ACHN (cell line): ENCODE measurements around the gene FCN2.

ENCODE experiments used
- DNase-seq: peaks from one replicate; pipeline ENCODE4 v3.0.0-alpha.2; 2015
- in situ Hi-C: cut with HindIII; loops from 2 replicates; pipeline ENCODE4 v1.10.0; 2017; ENCODE audit warnings: low sequenced_read_pairs, low pct_ligation_motif_present, low pct_unique_long_range_greater_than_20kb

The FCN2 gene

DNA sequence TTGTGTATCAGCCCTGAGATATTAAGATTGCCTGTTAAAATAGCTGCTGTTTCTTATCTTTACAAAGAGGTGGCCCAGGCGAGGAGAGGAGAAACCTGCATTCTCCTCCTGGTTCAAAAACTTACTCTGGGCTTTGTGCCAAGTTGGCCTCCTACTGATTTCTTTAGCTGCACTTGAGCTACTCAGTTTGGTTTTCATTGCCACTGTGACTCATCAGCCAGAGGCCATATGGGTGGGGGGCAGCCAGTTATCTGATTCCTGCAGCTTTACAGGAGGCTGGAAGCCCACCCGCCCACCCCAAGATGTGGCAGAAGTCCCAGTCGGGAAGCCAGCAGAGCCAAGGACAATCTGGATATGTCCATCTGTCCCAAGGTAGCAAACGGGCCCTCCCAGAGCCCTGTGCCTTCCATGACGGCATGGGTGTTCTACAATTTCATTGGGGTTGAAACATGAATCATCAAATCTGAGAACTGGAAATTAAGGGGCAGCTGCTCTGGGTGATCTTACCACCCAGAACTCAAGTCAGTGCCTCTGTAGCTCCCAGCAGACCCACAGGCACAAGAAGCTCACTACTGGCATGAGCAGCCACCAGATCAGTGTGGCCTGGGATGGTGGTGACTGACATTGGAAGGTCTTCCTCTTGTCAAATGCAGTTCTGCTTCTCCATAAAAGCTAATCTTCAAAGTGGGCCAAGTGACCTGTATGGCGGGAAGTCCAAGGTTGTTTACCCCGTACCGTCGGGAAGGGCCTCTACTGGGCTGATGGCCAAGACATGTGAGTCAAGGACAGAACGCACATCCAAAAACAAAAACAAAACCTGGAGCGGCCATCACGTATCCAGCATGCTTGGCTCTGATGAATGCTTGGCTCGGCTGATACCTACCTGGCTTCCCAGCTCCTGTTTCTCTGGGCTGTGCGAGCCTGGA lies 15.6 kb downstream of the FCN2 start:
- in situ Hi-C loops, result no loop called here
- DNase-seq, result no peak

DNA sequence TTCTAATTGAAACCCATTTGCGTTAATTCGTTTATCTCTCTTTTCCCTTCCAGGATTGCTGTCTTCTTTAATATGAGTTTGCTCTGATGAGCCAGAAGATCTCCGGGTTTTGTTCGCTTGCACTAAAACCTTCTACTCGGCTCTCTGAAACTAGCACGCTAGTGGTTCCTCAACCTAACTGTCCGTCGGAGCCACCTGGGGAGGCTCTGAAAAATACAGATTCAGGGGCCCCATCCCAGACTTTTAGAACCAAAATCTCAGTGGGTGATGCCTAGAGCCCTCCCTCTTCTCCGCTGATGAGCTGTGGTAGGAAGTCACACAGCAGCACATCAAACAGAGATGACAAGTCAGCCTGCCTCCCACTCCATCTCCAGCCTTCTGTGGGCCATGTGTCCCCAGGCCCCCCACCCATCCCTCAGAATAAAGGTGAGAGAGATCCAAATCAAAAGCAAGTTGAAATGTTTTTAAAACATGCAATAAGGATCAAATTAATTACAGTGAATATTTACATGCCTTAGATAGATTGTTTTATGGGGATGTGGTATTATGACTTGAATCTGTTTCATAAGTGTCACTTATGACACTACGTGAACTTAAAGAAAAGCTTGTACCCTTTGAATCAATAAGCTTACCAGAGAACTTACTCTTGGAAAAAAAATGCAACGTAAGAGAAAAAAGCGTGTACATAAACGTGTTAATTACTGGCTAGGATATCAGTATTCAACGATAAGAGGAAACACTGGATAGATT lies 16.4 kb downstream of the FCN2 start:
- in situ Hi-C loops, result no loop called here

DNA sequence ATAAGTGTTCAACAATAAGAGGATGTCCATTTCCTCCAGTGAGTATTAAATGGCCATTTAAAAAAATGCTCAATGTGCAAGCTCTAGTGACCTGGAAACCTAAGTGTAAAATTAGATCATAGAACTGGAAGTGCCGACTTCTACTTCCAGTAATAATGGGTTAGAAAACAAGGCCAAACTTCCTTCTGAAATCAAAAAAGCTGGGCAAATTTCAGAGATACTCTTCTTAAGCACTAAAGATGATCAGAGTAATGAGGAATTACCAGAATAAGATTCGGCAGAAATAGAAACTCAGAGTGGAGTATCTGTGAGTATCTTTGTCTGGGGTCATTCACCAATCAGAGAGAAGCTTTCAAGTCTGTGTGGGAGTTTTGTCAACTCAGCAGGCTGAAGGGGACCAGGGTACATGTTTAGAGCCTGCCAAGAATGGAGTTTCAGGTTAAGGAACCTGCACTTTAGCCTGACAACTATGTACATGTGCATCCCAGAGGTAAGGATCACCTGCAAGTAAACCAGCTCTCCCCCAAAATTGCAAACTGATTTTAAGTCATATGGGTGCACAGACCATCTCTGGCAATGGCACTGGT lies 17.1 kb downstream of the FCN2 start:
- no peak for DNase-seq
- in situ Hi-C loops, result no loop called here

More for the DNA sequence above, 16.4 kb downstream of the FCN2 start:
- no peak for DNase-seq

DNA sequence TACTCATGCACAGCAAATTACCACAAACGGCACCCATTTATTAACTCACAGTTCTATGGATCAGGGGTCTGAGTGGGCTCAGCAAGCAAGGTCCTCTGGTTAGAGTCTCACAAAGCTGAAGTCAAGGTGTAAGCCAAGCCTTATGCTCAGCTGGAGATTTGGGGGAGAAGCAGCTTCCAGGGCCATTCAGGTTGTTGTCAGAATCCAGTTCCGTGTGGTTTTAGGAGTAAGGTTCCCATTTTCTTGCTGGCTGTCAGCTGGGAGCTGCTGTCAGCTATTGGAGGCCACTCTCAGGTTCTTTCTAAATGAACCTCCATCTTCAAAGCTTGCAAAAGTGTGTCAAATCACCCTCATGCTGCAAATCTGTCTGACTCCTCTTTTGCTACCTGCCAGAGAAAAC lies 17.7 kb downstream of the FCN2 start:
- no peak for DNase-seq
- in situ Hi-C loops, result no loop called here

DNA sequence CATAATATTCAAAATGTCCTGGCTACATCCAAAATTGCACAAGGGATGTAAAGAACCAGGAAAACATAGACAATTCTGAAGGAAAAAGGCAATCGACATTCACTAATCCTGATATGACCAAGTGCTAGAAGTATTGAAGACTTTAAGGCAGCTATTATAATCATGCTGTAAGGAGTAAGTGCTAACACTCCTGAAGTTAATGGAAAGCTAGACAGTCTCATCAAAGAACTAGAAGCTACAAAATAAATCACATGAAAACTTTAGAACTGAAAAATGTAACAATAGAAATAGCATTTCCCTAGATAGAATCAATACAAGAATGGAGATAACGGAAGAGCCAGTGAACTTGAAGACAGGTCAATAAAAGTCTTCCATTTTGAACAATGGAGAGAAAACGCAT lies 18.6 kb downstream of the FCN2 start:
- in situ Hi-C loops, result no loop called here
- DNase-seq, result no peak

DNA sequence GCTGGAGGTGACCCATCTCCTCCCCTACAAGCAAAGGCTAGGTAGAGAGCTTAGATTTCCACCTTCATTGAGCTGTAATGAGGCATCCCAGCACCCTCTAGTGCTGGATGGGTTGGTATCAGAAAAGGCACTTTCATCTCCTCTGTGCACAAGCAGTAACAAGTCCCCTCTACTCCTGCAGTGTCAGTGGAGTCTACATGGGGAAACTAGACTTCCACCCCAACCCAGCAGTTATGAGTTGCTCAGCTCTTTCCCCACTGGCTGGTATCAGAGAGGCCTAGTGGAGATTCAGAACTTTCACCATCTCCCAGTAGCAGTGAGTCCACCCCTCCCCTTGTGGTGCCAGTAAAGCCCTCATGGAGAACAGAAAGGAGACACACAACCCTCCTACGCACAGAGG lies 19.2 kb downstream of the FCN2 start:
- DNase-seq, result no peak
- in situ Hi-C loops, result no loop called here

DNA sequence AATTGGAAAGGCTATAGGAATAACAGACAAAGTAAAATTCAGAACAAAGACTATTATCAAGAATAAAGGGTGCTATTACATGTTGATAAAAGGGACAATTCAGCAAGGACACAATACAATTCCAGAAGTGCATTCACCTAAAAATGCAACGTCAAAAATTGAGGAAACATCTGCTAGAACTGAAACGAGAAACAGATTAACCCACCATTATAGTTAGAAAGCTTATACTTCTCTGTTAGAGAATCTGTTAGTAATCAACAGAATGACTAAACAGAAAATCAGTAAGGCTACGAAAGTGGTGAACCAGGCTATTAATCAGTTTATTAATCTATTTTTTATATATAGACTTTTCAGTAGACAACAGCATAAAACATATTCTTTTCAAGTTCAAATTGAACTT lies 22.3 kb downstream of the FCN2 start:
- in situ Hi-C loops, result no loop called here
- DNase-seq, result no peak

DNA sequence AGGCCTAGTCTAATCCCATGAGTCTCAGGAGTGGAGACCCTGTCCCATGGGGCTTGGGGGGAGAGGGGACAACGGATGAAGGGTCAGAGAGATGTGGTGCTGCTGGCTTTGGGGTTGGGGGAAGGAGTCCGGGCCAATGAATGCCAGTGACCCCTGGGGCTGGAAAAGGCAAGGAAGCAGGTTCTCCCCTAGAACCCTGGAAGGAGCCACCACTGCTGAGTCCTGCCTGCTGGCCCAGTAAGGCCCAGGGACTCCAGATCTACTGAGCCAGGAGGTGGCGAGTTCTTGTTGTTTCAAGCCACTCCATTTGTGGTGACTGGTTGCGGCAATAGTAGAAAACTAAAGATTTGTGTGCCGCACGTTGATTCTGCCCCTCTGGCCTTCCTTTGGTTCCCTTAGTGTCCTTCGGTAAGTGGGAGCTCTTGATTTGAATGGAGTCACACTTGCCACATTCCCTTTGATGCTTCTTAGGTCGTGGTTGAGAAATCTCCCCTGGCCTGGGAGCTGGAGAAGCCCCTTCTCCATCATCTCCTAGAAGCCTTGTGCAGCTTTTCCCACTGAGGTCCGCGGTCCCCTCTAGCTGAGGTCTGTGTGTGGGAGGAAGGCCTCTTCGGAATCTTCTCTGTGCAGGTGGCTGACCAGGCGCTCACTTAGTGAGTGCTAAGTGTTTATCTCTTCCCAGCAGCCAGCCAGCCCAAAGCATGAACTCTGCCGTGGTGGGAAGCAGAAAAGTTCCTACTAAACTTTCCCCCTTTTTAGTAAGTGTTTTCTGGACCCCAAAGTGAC lies 28.1 kb downstream of the FCN2 start:
- in situ Hi-C loops, result no loop called here
- no peak for DNase-seq

DNA sequence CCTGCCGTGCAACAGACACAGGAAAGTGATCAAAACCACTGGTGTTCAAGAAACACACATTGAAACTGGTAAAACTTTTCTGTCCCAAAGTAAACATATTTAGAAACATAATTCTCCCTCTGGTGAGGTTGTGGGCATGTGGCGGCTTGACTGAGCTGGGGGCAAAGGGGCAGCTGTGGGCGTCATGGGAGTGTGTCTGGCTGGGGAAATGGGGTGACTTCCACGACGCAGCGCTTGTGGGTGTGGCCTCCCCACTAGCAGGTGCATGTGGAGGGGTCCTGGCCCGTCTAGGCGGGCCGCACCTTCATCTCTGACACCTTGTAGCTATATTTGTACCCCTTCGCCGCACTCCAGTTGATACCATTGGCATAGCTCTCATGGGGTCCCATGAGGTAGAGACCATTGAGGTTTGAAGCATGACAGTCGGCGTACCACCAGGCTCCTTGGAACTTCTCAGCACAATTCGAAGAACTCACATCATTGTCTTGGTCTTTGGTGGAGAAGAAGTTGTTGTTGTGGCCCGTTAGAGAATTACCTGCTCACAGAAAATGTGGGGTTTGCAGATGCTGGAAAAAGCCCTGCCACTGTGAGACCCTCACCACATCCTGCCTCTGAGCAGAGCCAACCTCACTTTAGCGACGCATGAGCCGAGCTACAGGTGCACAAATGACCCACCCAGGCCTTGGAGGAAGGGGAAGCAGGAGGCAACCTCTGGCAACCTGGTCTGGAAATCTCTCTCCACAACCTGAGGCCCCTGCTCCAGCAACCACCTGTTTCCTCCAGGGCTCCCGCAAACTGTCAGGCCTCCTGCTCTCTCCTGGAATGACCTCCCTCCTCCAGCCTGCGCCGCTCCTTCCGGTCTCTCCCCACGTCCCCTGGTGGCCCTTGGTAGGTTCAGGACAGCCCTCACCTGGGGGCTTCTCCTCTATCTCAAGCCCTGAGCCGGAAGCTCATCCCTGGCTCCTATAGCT lies 29.2 kb downstream of the FCN2 start:
- DNase-seq, result no peak
- in situ Hi-C loops, result no loop called here

DNA sequence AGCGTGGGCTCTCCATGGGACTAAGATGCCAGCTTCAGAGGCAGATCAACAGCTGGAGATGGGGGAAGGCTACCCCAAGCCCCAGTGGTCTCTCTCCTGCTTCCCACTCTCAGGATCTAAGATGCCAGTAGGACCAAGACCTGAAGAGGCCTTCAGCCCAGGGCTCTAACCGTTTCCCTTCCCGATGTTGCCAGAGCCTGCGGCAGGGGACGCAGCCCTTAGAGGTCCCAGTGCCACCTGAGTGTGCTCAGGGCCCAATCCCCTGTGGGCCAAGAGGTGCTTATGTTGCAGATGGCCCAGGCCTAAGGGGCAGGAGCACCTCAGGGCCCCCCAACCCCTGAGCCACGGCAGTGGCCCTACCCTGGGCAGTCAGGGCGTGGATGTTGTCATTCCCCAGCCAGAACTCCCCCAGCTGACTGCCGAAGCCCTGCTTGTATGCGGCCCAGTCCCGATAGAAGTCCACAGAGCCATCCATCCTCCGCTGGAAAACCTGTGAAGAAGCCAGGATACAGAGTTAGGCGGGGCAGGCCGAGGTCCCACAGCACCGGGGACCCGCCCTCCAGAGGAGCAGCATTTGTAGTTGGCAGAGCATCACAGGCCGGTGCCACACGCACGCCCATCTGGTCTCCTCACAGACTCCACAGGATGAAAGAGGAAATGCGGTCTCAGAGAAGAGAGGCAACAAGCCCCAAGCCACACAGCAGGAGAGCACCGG lies 31.7 kb downstream of the FCN2 start:
- in situ Hi-C loops, result no loop called here
- DNase-seq, result no peak

DNA sequence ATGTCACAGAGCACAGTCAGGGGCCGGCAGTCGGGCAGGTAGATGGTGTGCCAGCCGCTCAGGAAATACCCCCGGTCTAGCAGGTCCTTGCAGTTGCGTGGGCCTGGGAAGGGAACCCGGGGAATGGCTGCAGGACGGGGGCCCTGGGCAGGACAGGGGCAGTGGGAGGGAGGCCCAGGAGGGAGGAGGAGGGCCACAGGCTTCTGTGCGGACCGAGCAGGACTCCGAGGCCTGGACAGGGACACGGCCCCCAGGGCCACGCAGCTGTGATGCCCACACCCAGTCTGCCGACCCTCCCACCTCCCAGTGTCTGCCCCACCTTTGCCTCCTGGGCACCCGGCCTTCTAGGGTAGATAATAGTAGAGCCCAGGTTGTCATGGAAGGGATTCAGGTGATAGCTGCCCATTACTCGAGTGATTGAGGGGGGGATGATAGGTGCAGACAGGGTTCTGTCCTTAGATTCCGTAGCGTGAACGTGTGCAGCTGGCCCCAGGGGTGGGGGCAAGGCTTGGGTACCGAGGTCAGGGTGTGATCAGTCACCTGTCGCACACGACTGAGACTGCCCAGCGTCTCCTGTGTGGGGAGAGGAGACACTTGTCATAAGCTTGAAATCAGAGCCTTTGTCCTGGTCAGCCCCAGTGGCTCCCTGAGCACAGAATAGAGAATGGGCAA lies 32.6 kb downstream of the FCN2 start:
- no peak for DNase-seq
- in situ Hi-C loops, result no loop called here

DNA sequence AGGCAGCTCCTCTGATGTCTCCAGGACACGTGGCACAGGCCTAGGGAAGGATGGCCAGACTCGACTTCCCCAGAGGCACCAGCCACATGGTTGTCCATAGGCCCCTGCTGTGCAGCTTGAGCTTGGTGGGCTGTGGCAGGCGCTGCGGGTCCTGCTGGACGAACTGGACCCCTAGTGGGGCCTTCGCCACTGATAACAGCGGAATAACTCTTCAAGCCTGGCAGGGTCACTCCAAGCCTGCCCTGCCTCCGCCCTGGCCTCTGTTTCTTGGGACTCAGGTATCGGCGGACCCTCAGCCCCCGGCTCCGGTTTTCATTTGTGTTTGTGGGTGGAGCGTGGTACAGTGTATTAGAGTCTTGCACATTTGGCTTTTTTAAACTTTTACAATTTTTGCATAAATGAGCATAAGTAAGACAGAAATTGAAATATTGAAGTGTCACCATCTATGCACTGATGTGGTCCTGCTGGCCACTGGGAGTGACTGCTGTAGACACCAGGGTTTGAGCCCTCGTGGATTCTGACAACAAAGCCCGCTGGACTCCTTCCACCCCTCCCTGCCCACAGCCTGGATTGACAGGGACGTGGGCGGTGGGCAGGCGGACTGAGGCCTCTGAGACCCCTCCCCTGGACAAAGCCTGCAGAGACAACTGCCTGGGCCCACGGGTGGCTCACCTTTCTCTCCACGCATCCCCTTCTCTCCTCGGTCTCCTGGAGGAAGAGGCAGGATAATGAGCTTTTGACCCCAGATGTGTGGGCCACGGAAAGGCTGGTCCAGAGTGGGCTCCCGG lies 33.3 kb downstream of the FCN2 start:
- in situ Hi-C loops, result no loop called here

DNA sequence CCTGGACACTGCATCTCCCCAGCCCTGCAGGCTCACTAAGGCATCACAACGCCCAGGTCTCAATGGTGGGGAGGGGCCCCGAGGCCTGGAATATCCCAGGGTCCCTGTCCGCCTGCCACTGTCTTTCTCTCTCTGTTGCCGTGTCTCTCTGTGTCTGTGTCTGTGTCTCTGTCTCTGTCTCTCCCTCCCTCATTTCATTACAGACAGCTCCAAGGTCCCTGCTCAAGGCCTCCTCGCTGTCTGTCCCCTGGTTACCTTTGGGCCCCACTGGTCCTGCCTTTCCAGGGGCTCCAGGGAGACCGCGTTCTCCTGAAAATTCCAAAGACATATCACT lies 33.9 kb downstream of the FCN2 start:
- no peak for DNase-seq
- in situ Hi-C loops, result no loop called here

More for the DNA sequence above, 33.3 kb downstream of the FCN2 start:
- no peak for DNase-seq

DNA sequence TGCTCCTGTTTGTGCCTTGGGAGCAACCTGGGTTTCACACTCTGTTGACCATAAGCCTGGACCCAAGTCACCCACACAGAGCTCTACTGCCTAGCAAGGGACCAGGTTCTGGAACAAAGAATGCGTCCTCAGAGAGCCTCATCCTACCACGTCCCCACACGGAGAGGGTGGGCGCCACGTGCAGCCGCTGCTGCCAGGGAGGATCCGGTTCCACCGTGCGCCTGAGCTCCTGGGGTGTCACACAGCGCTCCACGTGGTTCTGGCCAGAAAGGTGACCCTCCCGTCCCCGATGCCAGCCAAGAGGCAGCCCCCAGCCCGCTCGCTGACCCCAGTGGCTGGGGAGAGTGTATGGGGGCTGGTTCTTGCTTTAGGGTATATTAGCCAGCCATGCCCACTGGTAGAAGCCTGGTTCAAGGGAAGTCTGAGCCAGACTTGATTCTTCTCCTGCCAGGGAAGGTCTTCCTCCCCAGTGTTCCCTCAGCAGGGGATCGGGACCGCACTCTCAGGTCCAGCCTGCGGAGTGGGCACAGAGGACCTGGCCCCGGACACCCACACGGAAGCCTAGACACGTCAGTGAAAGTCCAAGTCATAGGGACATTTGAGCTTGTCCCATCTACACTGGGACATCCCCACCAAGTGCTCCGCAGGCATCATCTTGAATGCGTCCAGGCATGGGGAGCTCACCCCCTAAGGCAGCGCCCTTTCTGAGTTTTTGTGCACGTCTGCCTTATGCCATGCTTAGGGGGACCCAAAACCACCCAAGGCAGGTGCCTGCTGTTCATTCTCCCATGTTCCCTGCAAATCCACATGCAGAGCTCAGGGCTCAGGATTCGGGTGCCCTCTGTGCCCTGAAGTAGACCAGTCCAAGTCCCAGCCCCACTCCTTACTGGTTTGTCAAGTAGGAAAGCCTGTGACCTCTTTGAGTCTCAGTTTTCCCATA lies 34.7 kb downstream of the FCN2 start:
- in situ Hi-C loops, result no loop called here
- no peak for DNase-seq

DNA sequence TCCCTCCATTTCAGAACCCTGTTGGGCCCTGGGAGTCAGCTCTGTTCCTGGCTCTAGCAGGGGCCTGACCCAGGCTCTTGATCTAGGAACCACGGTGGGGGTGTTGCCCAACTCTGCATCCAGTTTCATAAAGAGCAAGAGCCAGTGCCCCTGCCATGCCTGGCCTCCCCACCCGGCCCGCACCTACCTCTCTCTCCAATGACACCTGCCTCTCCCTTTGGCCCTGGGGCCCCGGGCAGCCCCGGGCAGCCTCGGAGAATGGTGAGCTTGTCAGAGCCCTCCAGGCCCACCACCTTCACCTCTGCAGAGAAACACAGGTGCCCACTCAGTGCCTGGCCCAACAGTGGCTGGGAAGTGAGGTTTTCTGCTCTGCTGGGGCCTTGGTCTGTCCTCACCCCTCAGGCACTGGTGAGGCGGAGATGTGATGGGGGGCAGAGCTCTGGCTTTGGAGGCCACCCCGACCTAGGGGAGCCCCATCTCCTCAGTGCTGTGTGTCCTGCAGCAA lies 35.6 kb downstream of the FCN2 start:
- in situ Hi-C loops, result no loop called here

More for the DNA sequence above, 35.6 kb downstream of the FCN2 start:
- no peak for DNase-seq
